ENCODE data around the gene CLBA1. TPM values are rescaled to one million over a fixed set of nuclear protein-coding genes. Genes with fewer than 3 reads are reported as not detected.

CLBA1 gene
- total and polyA plus RNA-seq, 9 of the 15 experiments (the other 6 are each of a cell fraction or from before 2014, with no cell fraction given): 0.04 to 3.9 (median 2.6) TPM

- TF ChIP-seq PATZ1 (CRISPR knock-in tag; IDR thresholded peaks at IDR 0.05; ENCODE audit: borderline replicate concordance) (no peak), ZNF655 (CRISPR knock-in tag; IDR thresholded peaks at IDR 0.05) (no peak), SMC3 (conservative IDR thresholded peaks at IDR 0.05; ENCODE audit: insufficient read depth, low read depth, low read length) (no peak), FOXK1 (CRISPR knock-in tag; IDR thresholded peaks at IDR 0.05; ENCODE audit: borderline replicate concordance) (no peak), RHOXF2B (CRISPR knock-in tag; conservative IDR thresholded peaks at IDR 0.05) (no peak), SMAD2 (IDR thresholded peaks at IDR 0.05; ENCODE audit: low read depth, low read length) (no peak), FUS (optimal IDR thresholded peaks at IDR 0.05; ENCODE audit: low read depth, low read length) (no peak), BRD9 (IDR thresholded peaks at IDR 0.05; ENCODE audit: low read depth, partially characterized antibody) (no peak), HIVEP1 (CRISPR knock-in tag; IDR thresholded peaks at IDR 0.05) (no peak)
- TF ChIP-seq, protein P1, sequence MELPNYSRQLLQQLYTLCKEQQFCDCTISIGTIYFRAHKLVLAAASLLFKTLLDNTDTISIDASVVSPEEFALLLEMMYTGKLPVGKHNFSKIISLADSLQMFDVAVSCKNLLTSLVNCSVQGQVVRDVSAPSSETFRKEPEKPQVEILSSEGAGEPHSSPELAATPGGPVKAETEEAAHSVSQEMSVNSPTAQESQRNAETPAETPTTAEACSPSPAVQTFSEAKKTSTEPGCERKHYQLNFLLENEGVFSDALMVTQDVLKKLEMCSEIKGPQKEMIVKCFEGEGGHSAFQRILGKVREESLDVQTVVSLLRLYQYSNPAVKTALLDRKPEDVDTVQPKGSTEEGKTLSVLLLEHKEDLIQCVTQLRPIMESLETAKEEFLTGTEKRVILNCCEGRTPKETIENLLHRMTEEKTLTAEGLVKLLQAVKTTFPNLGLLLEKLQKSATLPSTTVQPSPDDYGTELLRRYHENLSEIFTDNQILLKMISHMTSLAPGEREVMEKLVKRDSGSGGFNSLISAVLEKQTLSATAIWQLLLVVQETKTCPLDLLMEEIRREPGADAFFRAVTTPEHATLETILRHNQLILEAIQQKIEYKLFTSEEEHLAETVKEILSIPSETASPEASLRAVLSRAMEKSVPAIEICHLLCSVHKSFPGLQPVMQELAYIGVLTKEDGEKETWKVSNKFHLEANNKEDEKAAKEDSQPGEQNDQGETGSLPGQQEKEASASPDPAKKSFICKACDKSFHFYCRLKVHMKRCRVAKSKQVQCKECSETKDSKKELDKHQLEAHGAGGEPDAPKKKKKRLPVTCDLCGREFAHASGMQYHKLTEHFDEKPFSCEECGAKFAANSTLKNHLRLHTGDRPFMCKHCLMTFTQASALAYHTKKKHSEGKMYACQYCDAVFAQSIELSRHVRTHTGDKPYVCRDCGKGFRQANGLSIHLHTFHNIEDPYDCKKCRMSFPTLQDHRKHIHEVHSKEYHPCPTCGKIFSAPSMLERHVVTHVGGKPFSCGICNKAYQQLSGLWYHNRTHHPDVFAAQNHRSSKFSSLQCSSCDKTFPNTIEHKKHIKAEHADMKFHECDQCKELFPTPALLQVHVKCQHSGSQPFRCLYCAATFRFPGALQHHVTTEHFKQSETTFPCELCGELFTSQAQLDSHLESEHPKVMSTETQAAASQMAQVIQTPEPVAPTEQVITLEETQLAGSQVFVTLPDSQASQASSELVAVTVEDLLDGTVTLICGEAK (IDR thresholded peaks at IDR 0.05): no peak
- TF ChIP-seq, protein P1 (CRISPR knock-in tag; IDR thresholded peaks at IDR 0.05): no peak
Observed at GRCh38 chr14:105020815-105021655, 35.4 kb downstream of the CLBA1 start, which contains the start of gene CDCA4 (continued).

All from K562 (cell line).